Measurements from ENCODE around the gene RPL15. TPM values are rescaled to one million over a fixed set of nuclear protein-coding genes. Genes with fewer than 3 reads are reported as not detected.
A peak's percentile ranks its signal among the peaks of the same experiment; 100 is the strongest.

RPL15 gene
- total RNA-seq, 1 donor from 2014 or later: 1,872 TPM

GRCh38 chr3:23968463-23969184, 51.7 kb downstream of the RPL15 start:
- H3K9me3 Mint-ChIP-seq (ENCODE audit: unreplicated experiment): no peaks in the 10 kb centered on the region
- no peaks in the 10 kb centered on the region for H3K27me3 Mint-ChIP-seq (ENCODE audit: unreplicated experiment)
- no peak for DNase-seq (ENCODE audit: extremely low spot score, unreplicated experiment)
- peaks cover 36% of the 10 kb centered on the region for H3K4me1 Mint-ChIP-seq (ENCODE audit: unreplicated experiment)
- H3K36me3 Mint-ChIP-seq (ENCODE audit: unreplicated experiment): peaks cover 23% of the 10 kb centered on the region
- no peak overlapping the region for H3K4me3 Mint-ChIP-seq (ENCODE audit: unreplicated experiment)
- peak overlapping the region; percentile 39 for H3K27ac Mint-ChIP-seq (ENCODE audit: unreplicated experiment)
- no peak for TF ChIP-seq CTCF (IDR thresholded peaks at IDR 0.05)

- TF ChIP-seq CTCF (IDR thresholded peaks at IDR 0.05): no peak
- Mint-ChIP-seq H3K4me3 (ENCODE audit: unreplicated experiment) (no peak overlapping the region), H3K27ac (ENCODE audit: unreplicated experiment) (no peak overlapping the region), H3K4me1 (ENCODE audit: unreplicated experiment) (peaks cover 33% of the 10 kb centered on the region), H3K9me3 (ENCODE audit: unreplicated experiment) (no peaks in the 10 kb centered on the region), H3K36me3 (ENCODE audit: unreplicated experiment) (peaks cover 21% of the 10 kb centered on the region), H3K27me3 (ENCODE audit: unreplicated experiment) (no peaks in the 10 kb centered on the region)
- DNase-seq (ENCODE audit: extremely low spot score, unreplicated experiment): no peak
Measured at GRCh38 chr3:23969393-23969792, 52.5 kb downstream of the RPL15 start.

Other genes with a start within 250 kb of the RPL15 start
- gene UBE2E1, start 111.2 kb upstream of the RPL15 start, total RNA-seq: 98.5 and 104 TPM in 2 replicates
- gene NKIRAS1, start 142 bp upstream of the RPL15 start, total RNA-seq: 12.9 and 13.1 TPM in 2 replicates
- gene NR1D2, start 28.2 kb downstream of the RPL15 start, total RNA-seq: 26.4 and 29.2 TPM in 2 replicates